Measurements from ENCODE around the gene RAI1.

Gene RAI1

GRCh38 chr17:17847726-17848125, 166.5 kb downstream of the RAI1 start:
- FAIRE-seq, result no peak
- no peak for TF ChIP-seq POLR2A (IDR thresholded peaks at IDR 0.05; ENCODE audit: low read depth, low read length)
- no peak for DNase-seq (ENCODE audit: insufficient read length, low spot score)

- no peak for DNase-seq (ENCODE audit: insufficient read length, low spot score)
- FAIRE-seq, result no peak
- no peak for TF ChIP-seq POLR2A (IDR thresholded peaks at IDR 0.05; ENCODE audit: low read depth, low read length)
These were observed 167.2 kb downstream of the RAI1 start for GRCh38 chr17:17848311-17849082.

DNA sequence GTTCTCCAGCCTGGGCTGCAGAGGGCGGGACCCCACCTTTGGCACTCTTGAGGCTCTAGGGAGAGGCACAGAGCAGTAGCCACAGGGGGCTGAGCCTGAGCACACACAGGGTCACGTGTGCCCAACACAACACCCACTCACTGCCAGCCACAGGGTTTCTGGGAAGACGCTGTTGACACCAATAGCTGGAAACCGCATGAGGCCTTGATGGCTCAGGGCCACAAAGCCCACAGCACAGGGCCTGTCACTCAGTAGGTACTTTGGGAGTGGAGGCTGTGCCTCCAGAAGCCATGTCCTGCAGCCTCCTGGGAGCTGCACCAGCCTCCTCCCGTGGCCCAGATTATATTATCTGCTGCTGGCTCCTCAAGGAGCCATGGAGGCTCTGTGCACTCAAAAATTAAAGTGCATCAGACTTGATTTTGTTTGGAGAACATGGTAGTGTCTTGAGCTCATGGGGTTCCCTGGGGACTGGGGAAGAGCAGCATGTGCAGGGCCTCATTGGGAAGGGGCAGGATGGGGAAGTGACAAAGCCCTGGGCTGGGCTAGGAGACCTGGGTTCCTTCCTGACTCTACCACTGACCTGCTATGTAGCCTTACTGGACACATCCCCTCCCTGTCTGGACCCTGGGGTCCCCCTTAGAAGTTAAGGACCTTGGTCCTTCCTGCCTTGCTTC, 168.0 kb downstream of the RAI1 start:
- FAIRE-seq (peak; percentile 74), DNase-seq (ENCODE audit: insufficient read length, low spot score) (no peak)
- no peak for TF ChIP-seq POLR2A (IDR thresholded peaks at IDR 0.05; ENCODE audit: low read depth, low read length)

- peak; percentile 90 for FAIRE-seq
- no peak for TF ChIP-seq POLR2A (IDR thresholded peaks at IDR 0.05; ENCODE audit: low read depth, low read length)
- peak; percentile 92 for DNase-seq (ENCODE audit: insufficient read length, low spot score)
These were observed 168.7 kb downstream of the RAI1 start for GRCh38 chr17:17849845-17850373.

GRCh38 chr17:17851103-17852002, 170.1 kb downstream of the RAI1 start:
- no peak for FAIRE-seq
- no peak for TF ChIP-seq POLR2A (IDR thresholded peaks at IDR 0.05; ENCODE audit: low read depth, low read length)
- DNase-seq (ENCODE audit: insufficient read length, low spot score), result no peak

GRCh38 chr17:17852930-17853329, 171.7 kb downstream of the RAI1 start:
- DNase-seq (ENCODE audit: insufficient read length, low spot score) (no peak), FAIRE-seq (no peak)
- no peak for TF ChIP-seq POLR2A (IDR thresholded peaks at IDR 0.05; ENCODE audit: low read depth, low read length)

- no peak for TF ChIP-seq POLR2A (IDR thresholded peaks at IDR 0.05; ENCODE audit: low read depth, low read length)
- no peak for DNase-seq (ENCODE audit: insufficient read length, low spot score)
- no peak for FAIRE-seq
These were observed 172.7 kb downstream of the RAI1 start for GRCh38 chr17:17853811-17854447.

DNA sequence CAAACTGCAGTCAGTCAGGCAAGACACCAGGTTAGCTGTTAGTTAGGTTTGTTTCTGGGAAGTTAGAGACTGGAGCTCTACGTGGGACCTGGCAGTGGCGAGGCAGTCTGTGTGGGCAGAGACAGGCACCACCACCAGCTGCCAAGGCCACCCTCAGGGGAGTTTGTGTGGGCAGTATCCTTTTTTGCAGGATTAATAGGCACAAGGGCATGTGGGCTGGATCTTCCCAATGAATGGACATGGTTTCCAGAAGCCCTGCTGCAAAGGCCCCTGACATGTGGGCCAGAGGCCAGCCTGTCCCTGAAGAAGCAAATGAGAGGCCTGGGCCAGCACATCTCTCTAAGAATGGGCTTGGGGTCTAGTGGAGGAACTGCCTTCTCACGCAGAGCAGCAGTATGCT, 174.7 kb downstream of the RAI1 start:
- DNase-seq (ENCODE audit: insufficient read length, low spot score) (no peak), FAIRE-seq (no peak)
- TF ChIP-seq POLR2A (IDR thresholded peaks at IDR 0.05; ENCODE audit: low read depth, low read length), result no peak

DNA sequence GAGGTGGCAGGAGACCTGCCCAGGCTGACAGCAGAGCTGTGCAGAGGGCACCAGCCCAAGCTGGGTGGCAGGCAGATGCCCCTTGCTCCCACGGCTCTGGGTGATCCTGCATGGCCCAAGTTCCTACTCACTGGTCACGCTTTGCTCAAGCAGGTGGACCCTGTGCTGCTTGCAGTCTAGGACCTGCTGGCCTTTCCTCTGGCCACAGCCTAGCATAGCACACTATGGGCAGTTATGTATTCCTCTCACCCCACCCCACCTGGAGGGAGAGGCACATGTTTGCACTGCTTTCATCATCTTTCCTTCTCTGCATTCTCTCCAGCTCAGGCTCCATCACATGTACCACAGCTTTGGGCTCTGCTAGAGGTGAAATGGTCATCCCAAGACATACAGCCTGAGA, 175.1 kb downstream of the RAI1 start:
- DNase-seq (ENCODE audit: insufficient read length, low spot score), result no peak
- no peak for TF ChIP-seq POLR2A (IDR thresholded peaks at IDR 0.05; ENCODE audit: low read depth, low read length)
- no peak for FAIRE-seq

DNA sequence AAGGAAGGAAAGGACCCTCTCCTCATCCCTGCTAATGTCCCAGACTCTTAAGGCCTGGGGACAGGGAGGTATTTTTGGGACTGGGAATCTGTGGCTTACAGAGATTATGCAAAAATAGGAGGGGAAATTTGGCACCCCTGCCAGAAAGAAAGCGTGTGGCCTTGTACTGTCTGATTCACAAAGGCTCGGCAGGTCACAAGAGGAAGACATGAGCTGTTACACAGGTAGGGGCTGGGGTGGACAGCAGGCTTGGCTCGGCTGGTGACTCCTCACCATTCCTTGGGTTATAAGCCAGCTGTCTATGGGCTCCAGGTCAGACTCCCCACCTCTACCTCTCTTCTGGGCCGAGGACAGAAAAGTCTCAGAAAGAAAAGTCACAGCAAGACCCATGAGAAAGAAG, 176.2 kb downstream of the RAI1 start:
- FAIRE-seq, result no peak
- no peak for DNase-seq (ENCODE audit: insufficient read length, low spot score)
- TF ChIP-seq POLR2A (IDR thresholded peaks at IDR 0.05; ENCODE audit: low read depth, low read length), result no peak

DNA sequence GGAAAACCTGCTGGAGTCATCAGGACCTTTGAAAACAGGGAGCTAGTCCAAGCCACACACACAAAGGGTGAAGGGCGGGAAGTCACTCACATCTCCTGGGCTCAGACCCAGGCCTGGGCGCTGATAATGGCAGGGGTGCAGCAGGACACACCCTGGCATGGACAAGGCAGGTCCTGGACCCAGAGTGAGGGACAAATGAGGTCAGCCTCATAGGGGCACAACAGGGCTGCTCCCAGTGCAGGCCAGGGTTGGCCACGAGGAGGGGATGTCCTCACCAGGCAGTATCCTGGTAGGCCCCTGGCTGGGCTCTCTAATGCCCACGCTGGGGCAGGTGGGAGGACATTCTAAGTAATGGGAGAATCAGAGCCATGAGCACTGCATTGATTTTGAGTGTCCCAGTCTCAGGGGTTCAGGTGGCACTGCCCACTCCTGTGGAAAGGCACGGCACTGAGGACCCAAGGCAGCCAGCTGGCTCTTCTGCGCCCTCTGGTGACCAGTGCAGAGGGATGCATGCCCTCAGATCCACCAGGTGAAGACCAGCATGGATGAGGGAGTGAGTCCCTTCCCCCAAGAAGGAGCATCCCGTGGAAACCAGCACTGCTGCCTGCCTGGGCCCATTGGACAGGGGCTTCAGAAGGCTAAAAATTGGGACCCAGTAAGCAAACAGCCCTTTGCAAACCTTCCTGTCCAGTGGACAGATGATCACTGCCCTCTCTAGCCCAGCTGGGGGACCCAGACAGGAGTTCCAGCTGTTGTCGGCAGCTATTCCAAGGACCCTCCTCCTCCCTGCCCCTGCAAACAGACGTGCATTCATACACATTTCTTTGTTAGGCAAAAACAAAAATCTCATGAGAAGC, 178.9 kb downstream of the RAI1 start:
- FAIRE-seq, result peak; percentile 11
- 0 out of 2 replicates have a peak, but pooled peaks have one; percentile 15 for TF ChIP-seq POLR2A (IDR thresholded peaks at IDR 0.05; ENCODE audit: low read depth, low read length)
- peak; percentile 94 for DNase-seq (ENCODE audit: insufficient read length, low spot score)

DNA sequence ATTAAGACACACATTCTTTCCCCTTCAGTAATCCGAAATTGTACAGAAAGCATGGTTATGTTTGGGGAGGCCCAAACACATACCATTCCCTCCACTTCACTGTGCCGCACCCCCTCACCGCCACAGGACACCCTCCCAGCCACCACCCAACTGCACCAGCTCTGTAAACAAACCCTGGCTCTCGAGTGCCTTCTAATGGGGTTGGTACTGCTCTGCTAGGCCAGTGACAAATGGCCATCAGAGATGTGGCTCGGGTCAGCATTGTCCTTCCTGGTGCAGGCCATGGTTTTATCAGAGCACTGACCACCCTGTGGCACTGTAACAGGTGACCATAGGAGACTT, 179.5 kb downstream of the RAI1 start:
- FAIRE-seq (no peak), DNase-seq (ENCODE audit: insufficient read length, low spot score) (no peak)
- TF ChIP-seq POLR2A (IDR thresholded peaks at IDR 0.05; ENCODE audit: low read depth, low read length), result no peak
